PC-3 (cell line): ENCODE measurements around the gene NCS1. TPM values are rescaled to one million over a fixed set of nuclear protein-coding genes. Genes with fewer than 3 reads are reported as not detected.

Experiments used
- ATAC-seq: fragments of 200-7000 bp; cut with Tn5 transposase; 2 replicates; pipeline ENCODE4 v1.9.1; 2020; ENCODE audit warnings: mild to moderate bottlenecking, moderate library complexity
- BruUV-seq: library from RNA; stranded (reverse); fragments of 400-500 nt; replicated peaks from 2 replicates; lab custom pipeline; 2021; lab: Mats Ljungman, UMichigan
- CTCF ChIA-PET: fragments of 300-600 bp; sonication (Branson Sonifier 250); formaldehyde crosslinking; loops from one replicate; lab custom pipeline; 2022; ENCODE audit warnings: antibody characterized with exemption; lab: Charles Lee
- POLR2A ChIA-PET: fragments of 300-600 bp; sonication (Branson Sonifier 250); formaldehyde crosslinking; loops from one replicate; lab custom pipeline; 2022; ENCODE audit warnings: antibody characterized with exemption; ENCODE audit not compliant: unreplicated experiment; lab: Charles Lee
- DNase-seq: peaks from one replicate; pipeline ENCODE4 v3.0.0-alpha.2; 2015
- H2AFZ ChIP-seq: fragments of 300-600 bp; sonication (generic); 2 replicates; pipeline ENCODE4 v1.6.0; 2016; ENCODE audit warnings: antibody characterized with exemption, low read length
- H3F3A ChIP-seq: fragments of 300-600 bp; sonication (generic); one replicate; pipeline ENCODE4 v1.6.0; 2017; ENCODE audit warnings: antibody characterized with exemption, low read length, control low read depth, mild to moderate bottlenecking; ENCODE audit not compliant: unreplicated experiment
- H3K27ac ChIP-seq: fragments of 300-600 bp; sonication (generic); 2 replicates; pipeline ENCODE4 v1.5.1; 2016; ENCODE audit warnings: mild to moderate bottlenecking, low read length
- H3K27me3 ChIP-seq: fragments of 300-600 bp; sonication (generic); 2 replicates; pipeline ENCODE4 v1.6.1; 2016; ENCODE audit warnings: low read length, mixed read lengths
- H3K36me3 ChIP-seq: fragments of 300-600 bp; sonication (generic); 2 replicates; pipeline ENCODE4 v1.6.1; 2016; ENCODE audit warnings: low read depth, mixed run types, low read length, mixed read lengths
- H3K4me1 ChIP-seq: fragments of 300-600 bp; sonication (generic); 2 replicates; pipeline ENCODE4 v1.5.1; 2016; ENCODE audit warnings: low read length; ENCODE audit not compliant: insufficient read depth
- H3K4me2 ChIP-seq: fragments of 300-600 bp; sonication (generic); 2 replicates; pipeline ENCODE4 v1.6.0; 2016; ENCODE audit warnings: low read length
- H3K4me3 ChIP-seq: fragments of 300-600 bp; sonication (generic); 2 replicates; pipeline ENCODE4 v1.5.1; 2016; ENCODE audit warnings: mild to moderate bottlenecking, low read length, mixed read lengths
- H3K79me2 ChIP-seq: fragments of 300-600 bp; sonication (generic); 2 replicates; pipeline ENCODE4 v1.6.1; 2017; ENCODE audit warnings: low read length, mixed read lengths
- H3K9ac ChIP-seq: fragments of 300-600 bp; sonication (generic); 2 replicates; pipeline ENCODE4 v1.6.0; 2016; ENCODE audit warnings: mild to moderate bottlenecking, low read length
- H3K9me2 ChIP-seq: fragments of 300-600 bp; sonication (generic); replicated peaks from 2 replicates; pipeline ENCODE4 v1.6.1; 2016; ENCODE audit warnings: mixed run types, low read length, mixed read lengths
- H3K9me3 ChIP-seq: fragments of 300-600 bp; sonication (generic); 2 replicates; pipeline ENCODE4 v1.6.1; 2016; ENCODE audit warnings: low read length, mixed read lengths
- H4K20me1 ChIP-seq: fragments of 300-600 bp; sonication (generic); 2 replicates; pipeline ENCODE4 v1.6.1; 2016; ENCODE audit warnings: low read length, mixed read lengths
- EZH2 ChIP-seq: fragments of 300-600 bp; sonication (generic); IDR thresholded peaks from one replicate; pipeline ENCODE4 v1.6.1; 2017; ENCODE audit warnings: antibody characterized with exemption, mild to moderate bottlenecking, low read length; ENCODE audit not compliant: unreplicated experiment
- EZH2phosphoT487 ChIP-seq: fragments of 300-600 bp; sonication (generic); IDR thresholded peaks from 2 replicates; pipeline ENCODE4 v1.6.1; 2018; ENCODE audit warnings: mild to moderate bottlenecking, antibody characterized with exemption, low read length, borderline replicate concordance
- intact Hi-C: fragments of 100-400 bp; cut with micrococcal nuclease; formaldehyde crosslinking; loops from 2 replicates; pipeline ENCODE4 v1.9.0; 2023
- total RNA-seq: library from RNA; depleted of rRNA; stranded (reverse); fragments of >200 nt; gene quantifications from 2 replicates; pipeline ENCODE4 v1.2.3, GENCODE V29; 2014
- TF ChIP-seq, protein P1 (sequence below): fragments of 300-600 bp; sonication (generic); conservative IDR thresholded peaks from 2 replicates; pipeline ENCODE4 v1.5.1; 2017; ENCODE audit warnings: antibody characterized with exemption, low read depth, mild to moderate bottlenecking, low read length

The NCS1 gene
- total RNA-seq, 1 experiment from 2014 or later, result 14.0 TPM

DNA sequence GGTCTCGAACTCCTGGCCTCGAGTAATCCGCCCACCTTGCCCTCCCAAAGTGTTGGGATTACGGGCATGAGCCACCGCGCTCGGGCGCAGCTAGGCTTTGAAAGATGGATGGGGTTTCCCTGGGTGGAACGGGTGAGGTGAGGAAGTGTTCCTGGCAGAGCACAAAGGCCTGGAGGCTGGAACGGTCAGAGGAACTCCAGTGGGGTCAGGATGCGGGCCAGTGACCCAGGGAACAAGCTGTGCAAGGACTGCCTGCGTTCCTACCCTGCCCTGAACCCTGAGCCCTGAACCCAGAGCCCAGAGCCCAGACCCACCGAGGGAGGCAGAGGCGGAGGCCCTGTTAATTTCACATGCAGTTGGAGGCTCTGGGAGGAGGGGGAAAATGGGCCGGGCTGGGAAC, 23.4 kb downstream of the NCS1 start:
- DNase-seq, result no peak
- TF ChIP-seq, protein P1, sequence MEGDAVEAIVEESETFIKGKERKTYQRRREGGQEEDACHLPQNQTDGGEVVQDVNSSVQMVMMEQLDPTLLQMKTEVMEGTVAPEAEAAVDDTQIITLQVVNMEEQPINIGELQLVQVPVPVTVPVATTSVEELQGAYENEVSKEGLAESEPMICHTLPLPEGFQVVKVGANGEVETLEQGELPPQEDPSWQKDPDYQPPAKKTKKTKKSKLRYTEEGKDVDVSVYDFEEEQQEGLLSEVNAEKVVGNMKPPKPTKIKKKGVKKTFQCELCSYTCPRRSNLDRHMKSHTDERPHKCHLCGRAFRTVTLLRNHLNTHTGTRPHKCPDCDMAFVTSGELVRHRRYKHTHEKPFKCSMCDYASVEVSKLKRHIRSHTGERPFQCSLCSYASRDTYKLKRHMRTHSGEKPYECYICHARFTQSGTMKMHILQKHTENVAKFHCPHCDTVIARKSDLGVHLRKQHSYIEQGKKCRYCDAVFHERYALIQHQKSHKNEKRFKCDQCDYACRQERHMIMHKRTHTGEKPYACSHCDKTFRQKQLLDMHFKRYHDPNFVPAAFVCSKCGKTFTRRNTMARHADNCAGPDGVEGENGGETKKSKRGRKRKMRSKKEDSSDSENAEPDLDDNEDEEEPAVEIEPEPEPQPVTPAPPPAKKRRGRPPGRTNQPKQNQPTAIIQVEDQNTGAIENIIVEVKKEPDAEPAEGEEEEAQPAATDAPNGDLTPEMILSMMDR, result no peak
- TF ChIP-seq EZH2 (no peak), EZH2phosphoT487 (no peak)
- Histone ChIP-seq H3K9me3 (no peaks in the 10 kb centered on the region), H2AFZ (no peak overlapping the region), H3K27me3 (no peaks in the 10 kb centered on the region), H3K4me3 (no peak overlapping the region), H3K9me2 (no peaks in the 10 kb centered on the region), H3K4me1 (no peaks in the 10 kb centered on the region), H3K79me2 (peaks cover 3% of the 10 kb centered on the region; the same call in 1 of the 2 replicates), H3F3A (no peaks in the 10 kb centered on the region), H3K27ac (no peak overlapping the region), H3K36me3 (no peaks in the 10 kb centered on the region), H3K9ac (no peak overlapping the region), H4K20me1 (no peaks in the 10 kb centered on the region; the same call in 1 of the 2 replicates), H3K4me2 (no peak overlapping the region)
- POLR2A ChIA-PET, result no interaction called here
- ATAC-seq, result no peak
- CTCF ChIA-PET, result no interaction called here
- intact Hi-C loops, result no loop called here
- BruUV-seq, result no TSS peak

DNA sequence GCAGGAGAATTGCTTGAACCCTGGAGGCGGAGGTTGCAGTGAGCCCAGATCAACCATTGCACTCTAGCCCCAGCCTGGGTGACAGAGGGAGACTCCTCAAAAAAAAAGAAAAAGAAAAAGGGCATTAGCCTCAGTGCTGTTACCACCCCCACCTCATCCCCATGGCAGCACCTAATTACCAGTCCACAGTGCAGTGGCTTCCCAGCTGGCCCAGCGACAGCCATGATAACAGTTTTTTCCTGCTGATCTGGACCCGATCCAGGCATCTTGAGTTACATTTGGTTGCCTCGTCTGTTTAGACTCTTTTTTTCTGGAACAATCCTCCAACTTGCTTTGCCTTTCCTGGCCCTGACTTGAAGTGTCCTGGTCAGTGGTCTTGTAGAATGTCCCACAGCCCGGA, 24.4 kb downstream of the NCS1 start:
- CTCF ChIA-PET, result no interaction called here
- no peak overlapping the region for H3K4me2 ChIP-seq
- H3K4me1 ChIP-seq, result no peaks in the 10 kb centered on the region
- POLR2A ChIA-PET, result no interaction called here
- H3K36me3 ChIP-seq, result no peaks in the 10 kb centered on the region
- no peaks in the 10 kb centered on the region for H3K9me3 ChIP-seq
- no peaks in the 10 kb centered on the region for H3K79me2 ChIP-seq
- H4K20me1 ChIP-seq, result no peaks in the 10 kb centered on the region; the same call in 1 of the 2 replicates
- H3F3A ChIP-seq, result no peaks in the 10 kb centered on the region
- no peak overlapping the region for H3K9ac ChIP-seq
- no peak overlapping the region for H3K27ac ChIP-seq
- H3K9me2 ChIP-seq, result no peaks in the 10 kb centered on the region
- no peak overlapping the region for H2AFZ ChIP-seq
- no peak for DNase-seq
- H3K4me3 ChIP-seq, result no peak overlapping the region
- ATAC-seq, result no peak
- TF ChIP-seq EZH2 (no peak), EZH2phosphoT487 (no peak)
- TF ChIP-seq, protein P1, result no peak
- H3K27me3 ChIP-seq, result no peaks in the 10 kb centered on the region
- BruUV-seq, result no TSS peak
- intact Hi-C loops, result no loop called here

DNA sequence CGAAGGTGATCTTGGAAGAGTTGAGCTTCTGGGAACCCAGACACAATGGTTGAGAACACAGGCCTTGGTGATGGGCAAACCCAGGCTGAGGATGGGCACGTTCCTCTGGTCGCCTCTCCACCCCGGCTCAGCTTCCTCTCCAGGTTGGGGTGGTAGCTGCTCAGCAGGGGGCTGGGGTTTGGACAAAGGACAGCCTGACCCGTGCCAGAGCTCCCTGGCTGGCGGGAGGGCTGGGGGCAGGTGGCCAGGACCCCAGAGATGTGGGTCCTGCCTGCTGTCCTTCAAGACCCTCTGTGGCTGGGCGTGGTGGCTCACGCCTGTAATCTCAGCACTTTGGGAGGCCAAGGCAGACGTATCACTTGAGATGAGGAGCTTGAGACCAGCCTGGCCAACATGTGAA, 25.2 kb downstream of the NCS1 start:
- Histone ChIP-seq H3K4me1 (no peaks in the 10 kb centered on the region), H3K4me2 (no peak overlapping the region), H3K9me3 (no peaks in the 10 kb centered on the region), H3K4me3 (no peak overlapping the region), H3K27me3 (no peaks in the 10 kb centered on the region), H3K9me2 (no peaks in the 10 kb centered on the region), H4K20me1 (no peaks in the 10 kb centered on the region; the same call in 1 of the 2 replicates), H3K79me2 (no peaks in the 10 kb centered on the region), H3K36me3 (no peaks in the 10 kb centered on the region), H3K27ac (no peak overlapping the region), H3F3A (no peaks in the 10 kb centered on the region), H2AFZ (no peak overlapping the region), H3K9ac (no peak overlapping the region)
- intact Hi-C loops, result no loop called here
- ATAC-seq, result no peak
- no peak for DNase-seq
- POLR2A ChIA-PET, result no interaction called here
- no peak for TF ChIP-seq EZH2
- TF ChIP-seq EZH2phosphoT487, result no peak
- TF ChIP-seq, protein P1, result no peak
- CTCF ChIA-PET, result no interaction called here
- no TSS peak for BruUV-seq
